ENCODE results near the gene PCDH15. TPM values are rescaled to one million over a fixed set of nuclear protein-coding genes. Genes with fewer than 3 reads are reported as not detected.

Gene PCDH15
- total and polyA plus RNA-seq, 2 of the 4 experiments (the other 2 are of a cell fraction): not detected

DNA sequence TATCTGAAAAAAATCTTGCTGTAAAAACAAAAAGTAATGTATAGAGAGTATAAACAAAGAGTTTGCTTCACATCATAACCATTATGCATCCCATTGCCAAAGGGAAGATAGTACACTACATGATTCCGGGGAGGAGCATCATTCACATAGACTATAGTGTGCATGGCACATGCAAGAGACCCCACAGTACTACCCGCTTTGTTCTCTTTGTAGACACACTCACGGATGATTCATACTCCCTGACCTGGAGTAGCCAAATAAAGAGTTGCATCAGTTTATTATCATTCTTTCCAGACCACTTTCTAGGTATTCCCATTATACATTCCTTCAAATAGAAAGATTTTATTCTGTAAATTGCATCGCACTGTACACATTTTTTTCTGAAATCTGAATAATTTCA, 356.9 kb downstream of the PCDH15 start:
- no peak overlapping the region for H4K5ac ChIP-seq (ENCODE audit: low read depth, low read length)

More for the DNA sequence above, 356.9 kb downstream of the PCDH15 start:
- H3K79me1 ChIP-seq (ENCODE audit: low read depth in 1 of 2, low read length in 2 of 2): no peaks in the 10 kb centered on the region
- H3K27me3 ChIP-seq (ENCODE audit: control insufficient read depth, insufficient read depth, low read length): no peaks in the 10 kb centered on the region
- no peak overlapping the region for H2AK9ac ChIP-seq (replicated peaks; ENCODE audit: low read depth, low read length, poor library complexity)
- BruUV-seq (replicated peaks): no TSS peak
- H4K91ac ChIP-seq (ENCODE audit: insufficient read depth, low read depth, low read length): no peak overlapping the region
- 50% methylated on average over 1 of the region's 4 CpGs; no CpG with 5 or more reads in 1 of the 2 experiments for WGBS, 2 experiments (ENCODE audit: extremely low coverage in 2 of 2, insufficient read length in 1 of 2)
- TF ChIP-seq MXI1 (IDR thresholded peaks at IDR 0.05; ENCODE audit: borderline replicate concordance, low read depth, low read length) (no peak), ELK1 (IDR thresholded peaks at IDR 0.05; ENCODE audit: borderline replicate concordance, low read depth, low read length) (no peak), MAFK (IDR thresholded peaks at IDR 0.05; ENCODE audit: low read depth, low read length) (no peak)
- H3K9ac ChIP-seq (ENCODE audit: low read depth, low read length): no peak overlapping the region
- ChIA-PET CTCF (no interaction called here), POLR2A (ENCODE audit: unreplicated experiment) (no interaction called here)
- no peaks in the 10 kb centered on the region for H3K9me3 ChIP-seq (ENCODE audit: control insufficient read depth, insufficient read depth, low read length)
- no peak overlapping the region for H3K27ac ChIP-seq (ENCODE audit: insufficient read depth, low read length)
- no peak overlapping the region for H3K4me2 ChIP-seq (ENCODE audit: low read depth, low read length)
- H2BK120ac ChIP-seq (ENCODE audit: low read depth, low read length): no peak overlapping the region
- no peak overlapping the region for H3K4ac ChIP-seq (ENCODE audit: low read depth, low read length)
- no peak overlapping the region for H3K4me3 ChIP-seq (ENCODE audit: insufficient read depth, low read depth, low read length)
- no peak overlapping the region for H3K18ac ChIP-seq (ENCODE audit: low read depth, low read length)
- H4K20me1 ChIP-seq (ENCODE audit: insufficient read depth, low read length): no peaks in the 10 kb centered on the region
- no peak overlapping the region for H3K14ac ChIP-seq (replicated peaks; ENCODE audit: low read depth, low read length)
- H2BK15ac ChIP-seq (ENCODE audit: low read depth, low read length): no peak overlapping the region
- H2AFZ ChIP-seq (replicated peaks; ENCODE audit: low read length, poor library complexity): no peak overlapping the region
- H3K56ac ChIP-seq (ENCODE audit: extremely low read depth, insufficient read depth, low read length): no peak overlapping the region
- in situ Hi-C loops (cut with MboI; ENCODE audit: low sequenced_read_pairs): no loop called here
- no peaks in the 10 kb centered on the region for H3K9me1 ChIP-seq (ENCODE audit: insufficient read depth, low read length)
- no peak overlapping the region for H3K23ac ChIP-seq (ENCODE audit: low read depth, low read length)
- intact Hi-C loops (cut with micrococcal nuclease): no loop called here
- no peak overlapping the region for H2BK20ac ChIP-seq (ENCODE audit: low read depth, low read length)
- dilution Hi-C loops (cut with HindIII; ENCODE audit: low sequenced_read_pairs, unreplicated experiment): no loop called here
- DNase-seq: no peak
- no peak overlapping the region for H4K8ac ChIP-seq (ENCODE audit: low read depth in 2 of 2, low read length in 2 of 2)
- no peaks in the 10 kb centered on the region for H3K36me3 ChIP-seq (ENCODE audit: control insufficient read depth, insufficient read depth, low read length)
- H3K4me1 ChIP-seq (ENCODE audit: control insufficient read depth, insufficient read depth, low read length): no peaks in the 10 kb centered on the region
- H2BK5ac ChIP-seq (ENCODE audit: low read depth, low read length, poor library complexity, severe bottlenecking): no peak overlapping the region
- H2AK5ac ChIP-seq (ENCODE audit: low read depth, low read length): no peak overlapping the region
- ATAC-seq (ENCODE audit: low read depth): no peak

Measured in IMR-90 (cell line).